H1 (cell line): ENCODE results near the gene GPX6. TPM values are rescaled to one million over a fixed set of nuclear protein-coding genes. Genes with fewer than 3 reads are reported as not detected.
A peak's percentile ranks its signal among the peaks of the same experiment; 100 is the strongest.
"Not testable (repeated sequence)": the region's sequence is repeated elsewhere in the genome, so short reads cannot be mapped to it uniquely, and the experiment has no call there.

Source experiments
- CTCF ChIA-PET: fragments of 300-600 bp; sonication (Branson Sonifier 250); formaldehyde crosslinking; loops from one replicate; lab custom pipeline; 2021; ENCODE audit not compliant: partially characterized antibody; lab: Charles Lee
- POLR2A ChIA-PET: fragments of 300-600 bp; sonication (Branson Sonifier 250); formaldehyde crosslinking; loops from one replicate; lab custom pipeline; 2021; ENCODE audit warnings: inconsistent platforms; ENCODE audit not compliant: partially characterized antibody; lab: Charles Lee
- DNase-seq, 2 experiments: peaks; one replicate each; pipeline versions ENCODE4 v3.0.0 to v3.0.0-alpha.2; 2010 to 2022; ENCODE audit warnings: low spot score in 2 of 2, low read depth in 1 of 2, mixed read lengths in 1 of 2
- FAIRE-seq: peaks from 2 replicates; lab custom pipeline; 2011; peaks lifted over from hg19 to GRCh38; lab: Jason Lieb, UNC
- H2AFZ ChIP-seq: 2 replicates; pipeline ENCODE4 v1.8.1; 2012; ENCODE audit warnings: low read length, inconsistent platforms
- H2AK5ac ChIP-seq: 2 replicates; pipeline ENCODE4 v1.6.1; 2013; ENCODE audit warnings: low read depth, low read length
- H2BK120ac ChIP-seq: replicated peaks from 2 replicates; pipeline ENCODE3; 2013; ENCODE audit warnings: low read depth, low read length, inconsistent platforms
- H2BK12ac ChIP-seq: 2 replicates; pipeline ENCODE4 v1.6.1; 2013; ENCODE audit warnings: low read depth, low read length
- H2BK15ac ChIP-seq: 2 replicates; pipeline ENCODE4 v1.6.1; 2013; ENCODE audit warnings: low read length
- H2BK20ac ChIP-seq: 2 replicates; pipeline ENCODE4 v1.6.1; 2013; ENCODE audit warnings: low read length
- H2BK5ac ChIP-seq: 2 replicates; pipeline ENCODE4 v1.6.1; 2013; ENCODE audit warnings: low read depth, low read length
- H3K14ac ChIP-seq: 2 replicates; pipeline ENCODE4 v1.6.1; 2013; ENCODE audit warnings: inconsistent platforms; ENCODE audit not compliant: insufficient read length
- H3K18ac ChIP-seq: 2 replicates; pipeline ENCODE4 v1.6.1; 2013; ENCODE audit warnings: low read length; ENCODE audit errors: extremely low read depth
- H3K23ac ChIP-seq: 2 replicates; pipeline ENCODE4 v1.6.1; 2013; ENCODE audit warnings: inconsistent platforms; ENCODE audit not compliant: insufficient read length
- H3K23me2 ChIP-seq: 2 replicates; pipeline ENCODE4 v1.6.1; 2013; ENCODE audit warnings: low read depth, low read length
- H3K27ac ChIP-seq: 2 replicates; pipeline ENCODE4 v1.6.1; 2011; ENCODE audit warnings: low read depth, low read length, inconsistent platforms
- H3K27me3 ChIP-seq, 4 experiments: replicated peaks in 1 of 4; 1 replicate in 1 of 4; 2 replicates in 3 of 4; pipeline versions ENCODE4 v1.6.1 to v1.8.1; 2011 to 2013; ENCODE audit warnings: low read length in 3 of 4, mild to moderate bottlenecking in 3 of 4, inconsistent platforms in 2 of 4, mixed read lengths in 2 of 4, moderate library complexity in 1 of 4; ENCODE audit not compliant: control insufficient read depth in 3 of 4, insufficient read depth in 3 of 4; ENCODE audit errors: extremely low read depth in 1 of 4
- H3K36me3 ChIP-seq, 4 experiments: 2 replicates each; pipeline versions ENCODE4 v1.6.1 to v1.8.1; 2011 to 2013; ENCODE audit warnings: mild to moderate bottlenecking in 4 of 4, low read length in 3 of 4, moderate library complexity in 2 of 4, control low read depth in 1 of 4, inconsistent platforms in 1 of 4; ENCODE audit not compliant: insufficient read depth in 4 of 4, control insufficient read depth in 2 of 4
- H3K4ac ChIP-seq: replicated peaks from 2 replicates; pipeline ENCODE3; 2013; ENCODE audit warnings: low read length, low read depth, mixed read lengths, inconsistent platforms; ENCODE audit not compliant: insufficient read length
- H3K4me1 ChIP-seq, 4 experiments: replicated peaks in 1 of 4; 1 replicate in 1 of 4; 2 replicates in 3 of 4; pipeline versions ENCODE4 v1.6.1 to v1.8.1; 2011 to 2013; ENCODE audit warnings: low read length in 3 of 4, inconsistent platforms in 2 of 4, mixed read lengths in 1 of 4; ENCODE audit not compliant: insufficient read depth in 4 of 4, control insufficient read depth in 3 of 4
- H3K4me2 ChIP-seq, 2 experiments: 2 replicates each; pipeline versions ENCODE4 v1.6.1 to v1.8.1; 2011 to 2013; ENCODE audit warnings: low read depth in 2 of 2, low read length in 2 of 2, control low read depth in 1 of 2, inconsistent platforms in 1 of 2, mild to moderate bottlenecking in 1 of 2; ENCODE audit not compliant: insufficient read depth in 1 of 2
- H3K4me3 ChIP-seq, 4 experiments: fragments of 200-600, 300-600 bp in 1 of 4; sonication (generic), shearing (Covaris generic), sonication (Bioruptor Twin) in 1 of 4; 2 replicates each; pipeline versions ENCODE4 v1.5.1 to v1.8.1; 2011 to 2016; ENCODE audit warnings: low read length in 4 of 4, low read depth in 3 of 4, control low read depth in 2 of 4, inconsistent platforms in 2 of 4, mild to moderate bottlenecking in 2 of 4, mixed read lengths in 1 of 4, moderate library complexity in 1 of 4; ENCODE audit not compliant: insufficient read depth in 2 of 4; ENCODE audit errors: extremely low read depth in 1 of 4
- H3K56ac ChIP-seq: replicated peaks from 2 replicates; pipeline ENCODE3; 2013; ENCODE audit warnings: low read depth, mild to moderate bottlenecking, mixed read lengths, low read length, inconsistent platforms; ENCODE audit not compliant: insufficient read length
- H3K79me1 ChIP-seq: 2 replicates; pipeline ENCODE4 v1.6.1; 2013; ENCODE audit warnings: low read depth, low read length, control low read depth
- H3K79me2 ChIP-seq, 2 experiments: 2 replicates each; pipeline versions ENCODE4 v1.6.1 to v1.8.1; 2012 to 2013; ENCODE audit warnings: low read length in 2 of 2, mild to moderate bottlenecking in 2 of 2, inconsistent platforms in 1 of 2; ENCODE audit not compliant: insufficient read depth in 2 of 2, control insufficient read depth in 1 of 2
- H3K9ac ChIP-seq, 4 experiments: replicated peaks in 1 of 4; 1 replicate in 1 of 4; 2 replicates in 3 of 4; pipeline versions ENCODE4 v1.6.1 to v1.8.1; 2011 to 2013; ENCODE audit warnings: low read depth in 3 of 4, low read length in 3 of 4, control low read depth in 2 of 4, mild to moderate bottlenecking in 2 of 4, moderate library complexity in 2 of 4, inconsistent platforms in 1 of 4; ENCODE audit errors: extremely low read depth in 1 of 4
- H3K9me3 ChIP-seq, 2 experiments: 2 replicates each; pipeline versions ENCODE4 v1.6.1 to v1.8.1; 2012 to 2013; ENCODE audit warnings: mild to moderate bottlenecking in 2 of 2, moderate library complexity in 2 of 2, control low read depth in 1 of 2, inconsistent platforms in 1 of 2, low read depth in 1 of 2, low read length in 1 of 2, mixed read lengths in 1 of 2; ENCODE audit not compliant: insufficient read depth in 2 of 2
- H4K20me1 ChIP-seq, 2 experiments: replicated peaks in 1 of 2; 2 replicates each; pipeline versions ENCODE3 to v1.8.1; 2011 to 2013; ENCODE audit warnings: inconsistent platforms in 2 of 2, low read length in 2 of 2, mild to moderate bottlenecking in 1 of 2; ENCODE audit not compliant: insufficient read depth in 2 of 2, control insufficient read depth in 1 of 2
- H4K5ac ChIP-seq: 2 replicates; pipeline ENCODE4 v1.6.1; 2013; ENCODE audit warnings: low read length, low read depth, mixed read lengths, inconsistent platforms; ENCODE audit not compliant: insufficient read length
- H4K8ac ChIP-seq: 2 replicates; pipeline ENCODE4 v1.8.0; 2013; ENCODE audit warnings: mild to moderate bottlenecking, moderate library complexity, low read length, inconsistent platforms; ENCODE audit not compliant: insufficient read depth; ENCODE audit errors: extremely low read depth
- H4K91ac ChIP-seq: replicated peaks from 2 replicates; pipeline ENCODE3; 2013; ENCODE audit warnings: low read length, mixed read lengths, inconsistent platforms; ENCODE audit not compliant: insufficient read length
- WGBS, 2 experiments: shearing (Covaris generic) in 1 of 2; methylation state at CpG; one replicate each; pipeline versions ENCODE4 v1.1.6 to v1.1.7; 2013 to 2015; ENCODE audit warnings: low lambda C conversion rate in 2 of 2, mixed read lengths in 2 of 2, inconsistent platforms in 1 of 2, low coverage in 1 of 2, missing lambda C conversion rate in 1 of 2; ENCODE audit not compliant: insufficient replicate concordance in 2 of 2, insufficient coverage in 1 of 2, insufficient read length in 1 of 2; ENCODE audit errors: extremely low coverage in 1 of 2, missing lambda C conversion rate in 1 of 2; 5-methylcytosine and 5-hydroxymethylcytosine counted together
- polyA plus RNA-seq, 7 experiments: library from polyadenylated mRNA; depleted of rRNA in 3 of 7; stranded (reverse) in 5 of 7; unstranded in 2 of 7; fragments of >200 nt in 5 of 7; fragments of 200-250 nt in 2 of 7; gene quantifications; 1 replicate in 5 of 7; 2 replicates in 1 of 7; 4 replicates in 1 of 7; pipeline versions ENCODE4 v1.2.1 to v1.2.3, GENCODE V29; 2011 to 2013; ENCODE audit warnings: missing spikeins in 2 of 7, mixed read lengths in 2 of 7
- total RNA-seq: library from RNA; stranded (reverse); fragmentation: NEBNext Ultra II Directional; extraction: Animal tissue kit (Norgen Biotek cat#: 25700); gene quantifications from 2 replicates; pipeline ENCODE4 v1.2.1, GENCODE V29; 2021

GPX6 gene
- total and polyA plus RNA-seq, 2 of the 8 experiments (the other 6 are each of a cell fraction or from before 2014, with no cell fraction given), result not detected

GRCh38 chr6:28469153-28469745 lies 46.3 kb downstream of the GPX6 start:
- H3K18ac ChIP-seq, H3K79me1 ChIP-seq, H4K8ac ChIP-seq, H3K79me2 ChIP-seq, FAIRE-seq, H3K9ac ChIP-seq, H2BK15ac ChIP-seq, H3K23ac ChIP-seq, H4K5ac ChIP-seq, H3K4me2 ChIP-seq, H4K91ac ChIP-seq, DNase-seq, H3K56ac ChIP-seq, H3K4ac ChIP-seq, H3K9me3 ChIP-seq, H2BK5ac ChIP-seq, H2AFZ ChIP-seq, H3K27me3 ChIP-seq, H3K36me3 ChIP-seq, H2BK120ac ChIP-seq, H3K4me1 ChIP-seq, H3K14ac ChIP-seq, H4K20me1 ChIP-seq, H2AK5ac ChIP-seq, H3K23me2 ChIP-seq, H2BK12ac ChIP-seq, H2BK20ac ChIP-seq, H3K27ac ChIP-seq: not testable (repeated sequence)
- H3K4me3 ChIP-seq, result peak overlapping the region in 1 of 4 experiments; percentile 31; a peak in 1 of 8 replicates
- ChIA-PET CTCF (interaction anchor here (0.6 to 3.6 kb wide), 3 partner anchors 36 to 1887 kb away, joined by 3 to 11 read pairs (median 4); no protein-coding TSS in a partner anchor), POLR2A (interaction anchor here (1.3 kb wide), 1 partner anchor 19 kb away, joined by 3 read pairs; no protein-coding TSS in a partner anchor)
- WGBS, 2 experiments, result 90% methylated on average over 29 of the region's 45 CpGs; no CpG with 5 or more reads in 1 of the 2 experiments
